ENCODE results near the gene PSMD5.

The PSMD5 gene

DNA sequence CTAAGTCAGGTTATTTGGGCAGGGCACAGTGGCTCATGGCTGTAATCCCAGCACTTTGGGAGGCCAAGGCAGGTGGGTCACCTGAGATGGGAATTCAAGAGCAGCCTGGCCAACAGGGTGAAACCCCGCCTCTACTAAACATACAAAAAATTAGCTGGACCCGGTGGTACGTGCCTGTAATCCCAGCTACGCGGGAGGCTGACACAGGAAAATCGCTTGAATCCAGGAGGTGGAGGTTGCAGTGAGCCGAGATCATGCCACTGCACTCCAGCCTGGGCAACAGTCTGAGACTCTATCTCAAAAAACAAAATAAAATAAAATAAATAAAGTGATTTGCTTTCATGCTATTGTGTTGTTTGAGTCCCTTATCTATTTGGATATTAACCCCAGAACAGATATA is 41.3 kb downstream of the PSMD5 start:
- no peak for DNase-seq

DNA sequence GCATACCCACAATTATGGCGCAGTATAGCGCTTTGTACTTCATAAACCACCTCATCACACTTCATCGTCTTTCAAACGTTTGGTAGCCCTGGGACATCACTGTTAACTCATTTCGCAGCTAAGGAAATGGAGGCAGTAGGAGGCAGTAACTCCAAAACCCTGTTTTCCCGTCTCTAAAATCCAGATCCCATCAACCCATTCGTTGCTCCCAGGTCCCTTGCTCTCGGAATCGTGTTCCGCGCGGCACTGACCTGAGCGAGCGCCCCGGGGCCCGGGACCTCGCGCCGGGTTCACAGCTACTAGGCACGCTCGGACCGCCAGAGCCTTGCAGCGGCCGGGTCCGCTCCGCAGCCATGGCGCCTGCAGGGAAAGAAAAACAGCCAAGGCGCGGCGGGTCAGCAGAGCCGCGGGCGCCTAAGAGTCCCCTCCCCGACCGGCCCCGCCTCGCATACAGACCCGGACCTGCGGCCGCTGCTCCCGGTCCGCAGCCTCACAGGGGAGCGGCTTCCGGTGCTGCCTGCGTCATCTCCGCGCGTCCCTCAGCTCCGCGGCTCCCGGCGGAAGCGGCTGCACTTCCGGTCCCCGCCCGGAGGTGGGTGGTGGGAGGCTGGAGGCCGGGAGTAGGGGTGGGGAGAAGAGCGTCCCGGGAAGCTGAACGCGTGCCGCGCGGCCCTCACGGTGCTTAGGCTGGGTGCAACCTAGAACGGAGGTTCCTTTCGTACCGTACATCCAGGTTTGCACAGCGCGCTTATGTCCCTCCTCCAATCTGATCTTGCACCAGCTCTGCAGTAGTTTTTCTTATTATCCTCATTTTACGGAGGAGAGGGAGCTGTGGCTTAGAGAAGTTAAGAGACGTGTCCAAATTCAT is 49.6 kb downstream of the PSMD5 start, which contains the start of gene FBXW2:
Gene FBXW2, minus strand, starts transcription at position 519 of the 868 bp plus-strand sequence. CDS start 5,158 bp downstream, outside the sequence.
- peak; percentile 93 to 97 (median 95) for DNase-seq

DNA sequence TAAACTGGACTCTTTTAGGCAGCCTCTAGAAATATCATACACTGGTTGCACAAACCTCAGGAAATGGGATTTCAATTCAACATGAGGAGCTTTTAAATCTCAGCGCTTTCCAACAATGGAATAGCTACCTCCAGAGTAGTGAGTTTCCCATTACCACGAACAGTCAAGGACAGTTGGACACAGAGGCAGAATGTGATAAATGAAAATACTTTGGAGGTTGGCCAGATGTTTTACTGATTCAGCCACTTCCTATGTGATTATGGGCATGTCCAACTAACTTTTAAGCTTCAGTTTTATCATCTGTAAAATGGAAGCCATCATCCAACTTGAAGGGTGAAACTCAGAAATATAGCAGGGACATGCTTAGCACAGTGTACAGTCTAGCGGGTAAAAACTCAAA is 51.6 kb downstream of the PSMD5 start:
- DNase-seq = no peak

DNA sequence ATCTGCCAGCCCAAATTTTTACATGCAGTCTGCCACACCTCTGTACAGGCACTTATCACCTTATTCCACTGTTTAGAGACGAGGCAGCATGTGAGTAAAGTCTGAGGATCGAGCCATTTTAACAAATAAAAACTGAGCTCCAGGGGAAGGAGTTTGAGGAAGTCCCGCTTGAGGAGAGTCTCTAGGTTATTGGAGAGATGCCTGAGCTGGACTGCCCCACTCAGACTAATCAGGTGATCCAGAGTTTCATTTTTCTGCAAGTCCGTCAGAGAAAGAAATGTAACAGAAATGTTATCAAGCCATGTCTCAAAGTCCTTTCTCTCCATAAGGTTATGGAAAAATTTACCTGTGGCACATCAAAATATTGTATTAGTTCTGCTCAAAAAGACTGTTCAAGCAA is 54.8 kb downstream of the PSMD5 start:
- peak in 2 of 3 donors; percentile 20 to 25 for DNase-seq

DNA sequence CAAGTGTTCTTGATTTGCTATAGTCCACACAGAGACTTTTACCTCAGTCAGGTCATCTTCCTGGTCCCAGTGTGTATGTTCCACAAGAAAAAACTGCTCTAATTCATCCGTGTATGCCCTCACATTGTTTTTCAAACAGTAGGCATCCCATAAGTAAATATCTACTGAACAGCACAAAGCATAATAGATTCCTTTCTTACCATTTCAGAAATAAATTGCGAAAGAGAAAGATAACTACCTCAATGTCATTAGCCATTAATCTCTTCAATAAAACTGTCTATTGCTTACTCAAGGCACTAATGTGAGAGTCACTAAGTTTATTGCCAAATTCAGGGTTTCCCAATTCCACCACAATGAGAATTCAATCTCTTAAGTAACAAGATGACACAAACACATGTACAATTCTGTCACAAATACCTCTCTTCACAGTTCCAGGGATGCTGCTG is 59.1 kb downstream of the PSMD5 start:
- DNase-seq = peak; percentile 67 to 88 (median 87)

- DNase-seq = no peak
Measured at GRCh38 chr9:120781236-120781635, 61.5 kb downstream of the PSMD5 start.

- DNase-seq = no peak
Measured at GRCh38 chr9:120780367-120780766, 62.4 kb downstream of the PSMD5 start.

DNA sequence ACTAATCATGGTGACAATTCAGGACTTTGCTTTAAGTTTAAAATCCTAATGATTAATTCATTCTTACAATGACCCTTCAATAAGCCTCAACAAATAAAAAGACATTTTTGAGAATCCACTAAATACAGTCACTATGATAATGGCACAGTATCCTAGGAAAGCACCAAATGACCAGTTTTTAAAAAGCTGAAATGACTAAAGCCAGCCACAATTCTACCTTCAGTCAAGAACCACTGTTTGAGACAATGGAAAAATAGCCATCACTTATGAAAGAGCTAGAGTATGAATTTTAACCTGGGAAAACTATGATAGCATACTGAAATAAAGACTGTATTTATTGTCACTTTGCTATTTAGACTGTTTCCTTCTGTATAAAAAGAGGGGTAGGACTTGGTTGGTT is 63.5 kb downstream of the PSMD5 start:
- no peak for DNase-seq

- no peak for DNase-seq
Measured at GRCh38 chr9:120778758-120779157, 64.0 kb downstream of the PSMD5 start.

GRCh38 chr9:120777229-120777628 is 65.5 kb downstream of the PSMD5 start:
- no peak for DNase-seq

DNA sequence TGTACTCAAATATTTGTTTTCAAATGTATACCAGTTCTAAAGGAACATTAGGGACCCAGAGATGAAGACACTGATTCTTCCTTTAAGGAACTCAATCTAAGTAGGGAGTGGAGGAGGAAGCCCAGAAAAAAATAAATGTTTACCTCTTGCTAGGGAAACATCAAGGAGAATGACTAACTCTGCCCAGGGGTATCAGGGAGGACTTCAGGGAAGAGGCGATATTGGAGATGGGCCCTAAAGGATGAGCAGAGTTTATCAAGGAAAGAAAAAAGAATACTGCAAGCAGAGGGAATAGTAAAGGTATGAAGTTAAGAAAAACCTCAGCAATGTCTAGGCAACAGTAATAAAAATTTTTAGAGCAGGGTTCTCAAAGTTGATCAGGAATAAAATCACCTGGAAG is 65.9 kb downstream of the PSMD5 start:
- DNase-seq = no peak

GRCh38 chr9:120775859-120776258 is 66.9 kb downstream of the PSMD5 start:
- DNase-seq = no peak

GRCh38 chr9:120774719-120775118 is 68.0 kb downstream of the PSMD5 start:
- no peak for DNase-seq

DNA sequence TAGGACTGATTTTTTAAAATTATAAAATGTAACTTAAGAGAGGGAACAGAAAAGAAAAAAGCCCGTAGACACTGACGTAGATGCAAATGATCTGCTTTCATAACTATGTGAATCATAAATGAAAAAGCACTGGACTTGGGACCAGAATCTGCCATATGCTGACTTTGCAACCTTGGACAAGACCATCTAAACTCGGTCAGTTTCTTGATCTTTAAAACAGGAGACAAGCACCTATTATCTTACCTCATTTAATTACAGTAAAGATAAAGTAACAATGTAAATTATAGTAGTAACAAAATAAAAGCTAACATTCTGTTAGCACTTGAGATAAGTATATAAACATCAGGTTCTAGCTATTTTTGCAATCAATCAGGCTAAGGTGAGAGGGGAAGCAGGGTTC is 69.5 kb downstream of the PSMD5 start:
- DNase-seq = no peak

GRCh38 chr9:120770931-120771330 is 71.8 kb downstream of the PSMD5 start:
- DNase-seq = peak; percentile 68 to 81 (median 80)

DNA sequence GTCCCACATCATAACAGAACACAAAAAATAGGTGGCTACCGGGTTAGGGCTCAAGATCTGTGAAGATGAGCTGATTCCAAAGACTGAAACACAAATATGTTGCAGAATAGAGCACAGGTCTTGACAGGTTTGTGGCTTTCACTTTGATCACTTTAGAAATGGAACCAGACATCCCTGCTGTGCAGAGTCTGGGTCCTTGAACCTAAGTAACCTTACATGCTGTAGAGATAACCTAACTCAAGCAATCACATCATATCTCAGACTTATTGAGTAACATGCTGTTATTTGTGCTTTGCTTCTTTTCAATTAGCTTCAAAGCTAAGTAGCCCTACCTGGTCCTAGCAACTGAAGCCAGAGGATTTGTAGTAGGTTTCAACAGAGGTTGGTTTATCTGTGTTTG is 73.8 kb downstream of the PSMD5 start:
- no peak for DNase-seq

DNA sequence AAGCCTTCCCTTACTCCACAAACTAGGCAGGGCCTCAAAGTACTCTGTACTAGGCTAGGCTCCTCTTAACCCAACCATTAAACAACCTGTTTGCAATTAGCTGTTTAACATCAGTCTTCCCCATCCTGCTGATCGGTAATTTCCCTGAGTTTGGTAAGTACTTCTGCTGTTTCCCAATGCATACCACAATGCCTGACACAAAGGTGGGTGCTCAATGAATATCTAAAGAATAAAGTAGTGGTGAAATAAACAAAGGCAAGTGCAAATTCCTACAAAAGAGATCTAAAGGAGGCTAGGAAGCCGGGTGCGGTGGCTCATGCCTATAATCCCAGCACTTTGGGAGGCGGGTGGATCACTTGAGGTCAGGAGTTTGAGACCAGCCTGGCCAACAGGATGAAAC is 74.5 kb downstream of the PSMD5 start:
- no peak for DNase-seq

- DNase-seq = no peak
Measured at GRCh38 chr9:120767451-120767850, 75.3 kb downstream of the PSMD5 start.

Data from suppressor macrophage treated with lipopolysaccharide for 1 hour (primary cell).